ENCODE data around the gene ZBTB20.

DNA sequence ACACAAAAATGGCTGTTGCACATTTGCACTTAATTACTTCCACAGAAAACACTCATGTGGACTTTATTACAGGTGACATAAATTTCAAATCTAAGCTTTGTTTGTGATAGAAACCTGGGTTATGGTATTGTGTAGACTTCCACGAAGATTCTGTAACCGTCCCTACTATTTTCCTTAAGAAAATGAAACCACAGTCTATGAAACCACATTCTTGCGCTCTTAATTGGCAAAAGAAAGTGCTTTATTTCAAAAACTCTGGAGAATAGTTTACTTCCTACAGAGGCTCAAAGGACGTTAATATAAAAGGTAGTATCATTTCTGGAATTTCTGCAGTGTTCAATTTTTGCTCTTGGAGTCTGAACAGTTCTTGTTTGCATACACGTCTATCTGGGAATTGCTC, 729.8 kb downstream of the ZBTB20 start:
- TF ChIP-seq, protein P1, sequence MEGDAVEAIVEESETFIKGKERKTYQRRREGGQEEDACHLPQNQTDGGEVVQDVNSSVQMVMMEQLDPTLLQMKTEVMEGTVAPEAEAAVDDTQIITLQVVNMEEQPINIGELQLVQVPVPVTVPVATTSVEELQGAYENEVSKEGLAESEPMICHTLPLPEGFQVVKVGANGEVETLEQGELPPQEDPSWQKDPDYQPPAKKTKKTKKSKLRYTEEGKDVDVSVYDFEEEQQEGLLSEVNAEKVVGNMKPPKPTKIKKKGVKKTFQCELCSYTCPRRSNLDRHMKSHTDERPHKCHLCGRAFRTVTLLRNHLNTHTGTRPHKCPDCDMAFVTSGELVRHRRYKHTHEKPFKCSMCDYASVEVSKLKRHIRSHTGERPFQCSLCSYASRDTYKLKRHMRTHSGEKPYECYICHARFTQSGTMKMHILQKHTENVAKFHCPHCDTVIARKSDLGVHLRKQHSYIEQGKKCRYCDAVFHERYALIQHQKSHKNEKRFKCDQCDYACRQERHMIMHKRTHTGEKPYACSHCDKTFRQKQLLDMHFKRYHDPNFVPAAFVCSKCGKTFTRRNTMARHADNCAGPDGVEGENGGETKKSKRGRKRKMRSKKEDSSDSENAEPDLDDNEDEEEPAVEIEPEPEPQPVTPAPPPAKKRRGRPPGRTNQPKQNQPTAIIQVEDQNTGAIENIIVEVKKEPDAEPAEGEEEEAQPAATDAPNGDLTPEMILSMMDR (IDR thresholded peaks at IDR 0.05; ENCODE audit: low read depth, low read length, poor library complexity, severe bottlenecking), result no peak
- TF ChIP-seq EZH2phosphoT487 (IDR thresholded peaks at IDR 0.05; ENCODE audit: borderline replicate concordance, low read length), result no peak
